Fibroblast of lung (primary cell): Measurements from ENCODE around the gene PCSK4. TPM values are rescaled to one million over a fixed set of nuclear protein-coding genes. Genes with fewer than 3 reads are reported as not detected.
"Not testable (repeated sequence)": the region's sequence is repeated elsewhere in the genome, so short reads cannot be mapped to it uniquely, and the experiment has no call there.

Experiments
- DNase-seq, 2 donors: peaks; one replicate each; pipeline versions ENCODE4 v3.0.0 to v3.0.0-alpha.2; 2010; ENCODE audit warnings: low read depth in 2 of 2
- H2AFZ ChIP-seq: 2 replicates; pipeline ENCODE4 v1.5.1; 2012; ENCODE audit warnings: low read length, control low read depth, inconsistent platforms
- H3K27ac ChIP-seq: 2 replicates; pipeline ENCODE4 v1.5.1; 2011; ENCODE audit warnings: low read length, control low read depth; ENCODE audit not compliant: insufficient read depth
- H3K27me3 ChIP-seq: 2 replicates; pipeline ENCODE4 v1.5.1; 2011; ENCODE audit warnings: mild to moderate bottlenecking, low read length; ENCODE audit not compliant: control insufficient read depth, insufficient read depth
- H3K36me3 ChIP-seq: 2 replicates; pipeline ENCODE4 v1.5.1; 2011; ENCODE audit warnings: low read length; ENCODE audit not compliant: control insufficient read depth, insufficient read depth
- H3K4me1 ChIP-seq: 2 replicates; pipeline ENCODE4 v1.5.1; 2011; ENCODE audit warnings: low read length; ENCODE audit not compliant: control insufficient read depth, insufficient read depth; ENCODE audit errors: extremely low read depth
- H3K4me2 ChIP-seq: 2 replicates; pipeline ENCODE4 v1.5.1; 2011; ENCODE audit warnings: low read length, control low read depth; ENCODE audit not compliant: insufficient read depth; ENCODE audit errors: extremely low read depth
- H3K4me3 ChIP-seq, 4 experiments: fragments of 200-600 bp in 1 of 4; sonication (generic) in 1 of 4; replicated peaks in 1 of 4; 2 replicates each; pipeline ENCODE4 v1.5.1; 2011 to 2016; ENCODE audit warnings: low read length in 4 of 4, low read depth in 3 of 4, mild to moderate bottlenecking in 3 of 4, control low read depth in 2 of 4, inconsistent platforms in 1 of 4, mixed read lengths in 1 of 4; ENCODE audit not compliant: insufficient read depth in 1 of 4; ENCODE audit errors: control extremely low read depth in 1 of 4
- H3K79me2 ChIP-seq: 2 replicates; pipeline ENCODE4 v1.5.1; 2012; ENCODE audit warnings: mild to moderate bottlenecking, low read length, inconsistent platforms; ENCODE audit not compliant: control insufficient read depth, insufficient read depth
- H3K9ac ChIP-seq: 2 replicates; pipeline ENCODE4 v1.5.1; 2011; ENCODE audit warnings: mild to moderate bottlenecking, low read length, control low read depth; ENCODE audit not compliant: insufficient read depth
- H3K9me3 ChIP-seq: 2 replicates; pipeline ENCODE4 v1.5.1; 2012; ENCODE audit warnings: low read depth, low read length; ENCODE audit not compliant: control insufficient read depth, insufficient read depth
- H4K20me1 ChIP-seq: 2 replicates; pipeline ENCODE4 v1.5.1; 2011; ENCODE audit warnings: low read length; ENCODE audit not compliant: control insufficient read depth, insufficient read depth; ENCODE audit errors: extremely low read depth
- EZH2 ChIP-seq: IDR thresholded peaks from 2 replicates; pipeline ENCODE4 v1.5.1; 2012; ENCODE audit warnings: low read length, control low read depth, mild to moderate bottlenecking; ENCODE audit errors: missing control alignments
- polyA plus RNA-seq, 2 donors: library from polyadenylated mRNA; depleted of rRNA in 1 of 2; stranded (reverse) in 1 of 2; unstranded in 1 of 2; fragments of >200 nt; gene quantifications; 2 replicates each; pipeline ENCODE4 v1.2.1, GENCODE V29; 2011 to 2012; ENCODE audit warnings: missing spikeins in 1 of 2
- total RNA-seq: library from RNA; depleted of rRNA; stranded (reverse); fragments of >200 nt; gene quantifications from 2 replicates; pipeline ENCODE4 v1.2.1, GENCODE V29; 2014
- TF ChIP-seq, protein P1 (sequence below), 2 donors: IDR thresholded peaks in 1 of 2; conservative IDR thresholded peaks in 1 of 2; 1 replicate in 1 of 2; 2 replicates in 1 of 2; pipeline ENCODE4 v1.5.1; 2011 to 2012; ENCODE audit warnings: low read length in 2 of 2, control low read depth in 1 of 2, inconsistent platforms in 1 of 2, low read depth in 1 of 2, mild to moderate bottlenecking in 1 of 2

PCSK4 gene
- total and polyA plus RNA-seq, 2 donors (not counting 1 experiment from before 2014, with no cell fraction given) = 0.28 to 3.5 TPM

DNA sequence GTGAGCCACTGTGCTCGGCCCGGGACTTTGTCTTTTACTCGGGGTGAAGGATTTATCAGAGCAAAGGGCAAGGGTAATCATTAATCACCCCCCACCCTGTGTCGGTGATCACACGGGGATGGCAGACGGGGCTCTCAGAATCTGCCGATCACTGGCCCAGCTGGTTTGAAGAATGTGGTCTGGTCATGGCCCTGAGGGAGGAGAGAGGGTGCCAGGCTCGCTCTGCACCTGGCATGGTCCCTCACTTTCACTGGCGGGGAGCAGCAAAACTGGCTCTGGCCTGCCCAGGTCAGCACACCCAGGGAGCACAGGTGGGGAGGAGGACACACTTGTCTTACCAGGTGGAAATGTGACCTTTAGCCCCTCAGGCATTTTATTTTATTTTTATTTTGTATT lies 11.0 kb upstream of the PCSK4 start:
- Histone ChIP-seq H2AFZ (no peak overlapping the region), H3K27ac (no peak overlapping the region), H3K4me3 (no peak overlapping the region), H3K9me3 (no peaks in the 10 kb centered on the region), H3K9ac (no peak overlapping the region), H3K4me2 (no peak overlapping the region), H3K4me1 (peaks cover 2% of the 10 kb centered on the region), H3K27me3 (peaks cover 9% of the 10 kb centered on the region), H3K36me3 (no peaks in the 10 kb centered on the region), H3K79me2 (no peaks in the 10 kb centered on the region), H4K20me1 (no peaks in the 10 kb centered on the region)
- TF ChIP-seq EZH2 = no peak
- TF ChIP-seq, protein P1, sequence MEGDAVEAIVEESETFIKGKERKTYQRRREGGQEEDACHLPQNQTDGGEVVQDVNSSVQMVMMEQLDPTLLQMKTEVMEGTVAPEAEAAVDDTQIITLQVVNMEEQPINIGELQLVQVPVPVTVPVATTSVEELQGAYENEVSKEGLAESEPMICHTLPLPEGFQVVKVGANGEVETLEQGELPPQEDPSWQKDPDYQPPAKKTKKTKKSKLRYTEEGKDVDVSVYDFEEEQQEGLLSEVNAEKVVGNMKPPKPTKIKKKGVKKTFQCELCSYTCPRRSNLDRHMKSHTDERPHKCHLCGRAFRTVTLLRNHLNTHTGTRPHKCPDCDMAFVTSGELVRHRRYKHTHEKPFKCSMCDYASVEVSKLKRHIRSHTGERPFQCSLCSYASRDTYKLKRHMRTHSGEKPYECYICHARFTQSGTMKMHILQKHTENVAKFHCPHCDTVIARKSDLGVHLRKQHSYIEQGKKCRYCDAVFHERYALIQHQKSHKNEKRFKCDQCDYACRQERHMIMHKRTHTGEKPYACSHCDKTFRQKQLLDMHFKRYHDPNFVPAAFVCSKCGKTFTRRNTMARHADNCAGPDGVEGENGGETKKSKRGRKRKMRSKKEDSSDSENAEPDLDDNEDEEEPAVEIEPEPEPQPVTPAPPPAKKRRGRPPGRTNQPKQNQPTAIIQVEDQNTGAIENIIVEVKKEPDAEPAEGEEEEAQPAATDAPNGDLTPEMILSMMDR (conservative IDR thresholded peaks at IDR 0.05 in 1 of 2, IDR thresholded peaks at IDR 0.05 in 1 of 2; ENCODE audit: low read depth in 1 of 2, low read length in 2 of 2) = no peak
- no peak for DNase-seq

DNA sequence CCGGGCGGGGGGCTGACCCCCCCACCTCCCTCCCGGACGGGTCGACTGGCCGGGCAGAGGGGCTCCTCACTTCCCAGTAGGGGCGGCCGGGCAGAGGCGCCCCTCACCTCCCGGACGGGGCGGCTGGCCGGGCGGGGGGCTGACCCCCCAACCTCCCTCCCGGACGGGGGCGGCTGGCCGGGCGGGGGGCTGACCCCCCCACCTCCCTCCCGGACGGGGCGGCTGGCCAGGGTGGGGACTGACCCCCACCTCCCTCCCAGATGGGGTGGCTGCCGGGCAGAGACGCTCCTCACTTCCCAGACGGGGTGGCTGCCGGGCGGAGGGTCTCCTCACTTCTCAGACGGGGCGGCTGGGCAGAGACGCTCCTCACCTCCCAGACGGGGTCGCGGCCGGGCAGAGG lies 9.1 kb upstream of the PCSK4 start:
- not testable (repeated sequence) for H3K36me3 ChIP-seq, H4K20me1 ChIP-seq, H3K4me2 ChIP-seq, H3K27ac ChIP-seq, H2AFZ ChIP-seq, H3K27me3 ChIP-seq, DNase-seq, H3K4me3 ChIP-seq, H3K79me2 ChIP-seq, H3K9ac ChIP-seq, H3K9me3 ChIP-seq, H3K4me1 ChIP-seq

DNA sequence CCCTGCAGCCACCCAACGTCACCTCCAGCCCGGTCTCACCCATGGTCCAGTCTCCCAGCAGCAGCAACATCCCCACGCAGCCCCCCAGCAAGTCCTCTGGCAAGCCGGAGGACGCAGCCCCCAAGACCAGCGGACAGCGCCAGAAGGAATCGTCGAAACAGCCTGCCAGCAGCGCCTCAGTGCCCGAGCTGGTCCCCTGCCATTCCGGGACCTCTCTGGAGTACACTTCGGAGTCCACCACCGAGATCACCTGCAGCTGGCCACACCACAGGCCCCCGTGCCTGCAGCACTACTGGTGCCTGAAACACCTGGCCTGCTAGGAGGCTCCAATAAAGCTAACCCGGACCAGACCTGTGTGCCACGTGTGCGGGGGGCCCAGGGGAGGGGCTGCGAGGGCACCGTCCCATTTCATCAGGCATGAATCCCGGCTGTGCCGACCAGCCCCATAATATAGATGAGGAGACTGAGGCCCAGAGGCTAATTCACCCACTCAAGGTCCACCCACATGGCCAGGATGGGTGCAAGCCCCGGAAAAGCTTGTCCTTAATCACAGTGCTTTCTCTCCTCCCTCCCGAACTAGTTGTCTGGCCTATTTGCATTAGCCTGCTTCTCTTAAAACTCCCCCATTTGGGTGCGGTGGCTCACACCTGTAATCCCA lies 7.6 kb upstream of the PCSK4 start:
- Histone ChIP-seq H3K4me3 (no peak overlapping the region), H3K4me1 (no peaks in the 10 kb centered on the region), H2AFZ (no peak overlapping the region), H3K79me2 (no peaks in the 10 kb centered on the region), H3K36me3 (no peaks in the 10 kb centered on the region), H4K20me1 (no peaks in the 10 kb centered on the region), H3K4me2 (no peak overlapping the region), H3K27ac (no peak overlapping the region), H3K9me3 (no peaks in the 10 kb centered on the region), H3K9ac (no peak overlapping the region), H3K27me3 (peaks cover 8% of the 10 kb centered on the region)
- TF ChIP-seq, protein P1 (conservative IDR thresholded peaks at IDR 0.05 in 1 of 2, IDR thresholded peaks at IDR 0.05 in 1 of 2; ENCODE audit: low read depth in 1 of 2, low read length in 2 of 2) = no peak
- DNase-seq = no peak
